Cortex of kidney (tissue), 1 donor: ENCODE data around the gene L3MBTL4.
"Not testable (repeated sequence)": the region's sequence is repeated elsewhere in the genome, so short reads cannot be mapped to it uniquely, and the experiment has no call there.

Experiments used
- DNase-seq: peaks from one replicate; lab custom pipeline; 2025; lab: John Stamatoyannopoulos, UW

The L3MBTL4 gene

DNA sequence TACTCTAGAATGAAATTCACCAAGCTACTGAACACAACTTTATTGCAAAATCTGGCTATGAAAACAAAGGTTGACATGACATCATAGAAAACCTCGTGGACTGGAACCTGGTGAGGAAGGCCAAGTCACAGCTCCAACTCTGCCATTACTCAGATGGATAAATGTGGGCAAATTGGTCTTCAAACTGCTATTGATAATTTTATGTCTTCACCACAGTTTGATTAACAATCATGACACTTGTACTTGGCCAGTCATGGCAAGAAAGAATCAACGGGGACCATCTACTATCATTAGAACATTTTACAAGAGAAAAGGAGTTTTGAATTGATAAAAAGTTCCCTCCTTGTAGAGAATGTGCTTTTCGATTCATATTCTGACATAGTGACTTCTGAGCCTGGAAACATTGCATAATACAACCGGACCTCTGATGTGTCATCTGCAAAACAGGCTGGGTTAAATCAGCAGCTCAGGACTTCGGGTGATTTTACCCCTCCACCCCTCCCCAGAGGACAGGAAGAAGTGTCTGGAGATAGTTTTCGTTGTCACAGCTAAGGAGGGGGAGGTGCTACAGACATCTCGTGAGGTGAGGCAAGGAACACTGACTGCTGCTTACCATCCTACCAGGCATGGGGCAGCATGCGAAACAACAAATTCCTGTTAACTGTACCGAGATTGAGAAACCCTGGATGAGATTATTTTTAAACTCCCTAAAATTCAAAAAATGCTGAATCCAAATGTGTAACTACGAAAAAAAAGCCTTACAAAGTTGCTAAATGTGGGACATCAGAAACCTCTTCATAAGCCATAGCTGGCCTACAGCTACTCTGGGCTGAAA lies 8.4 kb downstream of the L3MBTL4 start:
- no peak for DNase-seq

DNA sequence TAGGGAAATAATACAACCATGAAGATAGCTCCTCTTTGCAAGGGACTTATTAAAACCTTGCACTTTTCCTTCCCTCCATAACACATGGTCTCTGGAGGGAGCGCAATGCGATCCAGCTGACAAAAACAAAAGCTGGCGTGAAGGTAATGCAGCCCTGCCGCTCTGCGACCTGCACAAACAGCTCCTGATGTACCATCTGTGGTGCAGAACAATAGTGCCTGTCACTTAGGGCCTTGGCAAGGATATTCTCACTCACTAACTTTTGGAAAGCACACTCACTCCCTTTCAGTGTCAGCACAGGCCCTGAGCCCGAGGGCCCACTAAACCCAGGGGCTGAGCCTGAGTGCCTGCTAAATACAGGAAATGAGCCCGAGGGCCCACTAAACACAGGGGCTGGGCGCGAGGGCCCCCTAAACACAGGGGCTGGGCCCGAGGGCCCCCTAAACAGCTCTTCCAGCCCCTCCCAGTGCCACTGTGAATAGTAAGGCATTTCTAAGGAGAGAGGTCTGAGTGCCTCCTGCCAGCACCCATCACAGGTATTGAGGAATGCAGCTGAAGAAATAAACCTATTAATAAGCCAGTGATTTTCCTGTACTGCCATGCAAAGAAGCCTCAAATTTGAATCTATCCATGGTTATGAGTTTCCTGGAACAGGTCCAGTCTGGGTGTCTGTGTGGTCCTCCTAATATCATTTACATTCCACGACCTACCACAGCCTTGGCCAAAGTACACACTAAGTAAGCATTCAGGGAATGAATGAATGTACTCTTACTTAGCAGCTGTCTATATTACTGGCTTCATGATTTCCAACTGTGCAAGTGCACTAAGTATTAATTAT lies 9.3 kb downstream of the L3MBTL4 start:
- DNase-seq, result no peak

DNA sequence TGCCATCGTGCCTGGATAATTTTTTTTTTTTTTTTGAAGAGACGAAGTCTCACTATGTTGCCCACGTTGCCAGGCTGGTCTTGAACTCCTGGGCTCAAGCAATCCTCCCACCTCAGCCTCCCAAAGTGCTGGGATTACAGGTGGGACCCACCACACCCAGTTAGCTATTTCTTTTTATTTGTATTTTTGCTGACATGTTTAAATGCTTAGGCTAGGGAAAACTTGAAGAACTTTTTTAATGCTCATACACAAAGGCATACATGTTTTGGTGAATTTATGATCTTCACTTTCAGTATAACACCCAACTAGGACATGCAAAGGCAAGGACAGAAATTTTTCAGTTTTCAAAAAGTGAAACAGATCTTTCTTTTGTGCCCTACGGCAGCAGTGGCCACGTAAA lies 9.9 kb downstream of the L3MBTL4 start:
- DNase-seq, result no peak

DNA sequence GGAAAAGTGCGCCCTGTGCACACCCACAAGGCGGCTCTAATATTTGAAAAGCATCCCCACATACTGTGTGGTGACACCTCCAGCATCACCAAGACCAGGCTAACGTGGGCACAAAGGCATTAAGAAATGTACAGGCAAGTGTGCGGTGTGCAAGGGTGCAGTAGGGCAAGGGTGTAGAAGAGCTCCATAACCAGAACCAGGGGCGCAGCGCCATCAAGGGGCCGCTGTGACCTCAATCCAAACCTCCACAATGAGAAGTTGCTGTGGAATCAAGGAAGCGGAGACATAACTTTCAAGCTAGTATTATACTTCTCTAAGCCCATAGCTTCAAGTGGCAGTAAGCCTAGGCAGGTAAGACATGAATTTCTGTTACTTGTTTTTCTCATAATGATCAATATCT lies 13.0 kb downstream of the L3MBTL4 start:
- no peak for DNase-seq

DNA sequence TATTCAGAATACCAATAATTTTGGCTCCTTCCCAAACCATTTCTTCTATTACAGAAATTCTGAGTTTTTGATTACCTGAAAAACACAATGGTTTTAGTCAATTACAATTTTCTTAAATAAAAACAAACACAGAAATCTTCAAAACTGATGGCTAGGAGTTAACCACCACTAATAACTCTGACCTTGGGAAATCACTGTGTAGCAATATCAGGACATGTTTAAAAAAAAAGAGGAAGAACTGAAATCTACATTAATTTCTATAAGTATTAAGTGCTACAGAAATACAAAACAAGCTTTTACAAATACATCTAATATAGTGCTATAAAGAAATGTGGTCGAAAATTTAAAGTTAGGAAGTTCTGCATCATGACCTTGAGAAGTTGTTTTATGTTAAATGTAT lies 14.9 kb downstream of the L3MBTL4 start:
- no peak for DNase-seq

DNA sequence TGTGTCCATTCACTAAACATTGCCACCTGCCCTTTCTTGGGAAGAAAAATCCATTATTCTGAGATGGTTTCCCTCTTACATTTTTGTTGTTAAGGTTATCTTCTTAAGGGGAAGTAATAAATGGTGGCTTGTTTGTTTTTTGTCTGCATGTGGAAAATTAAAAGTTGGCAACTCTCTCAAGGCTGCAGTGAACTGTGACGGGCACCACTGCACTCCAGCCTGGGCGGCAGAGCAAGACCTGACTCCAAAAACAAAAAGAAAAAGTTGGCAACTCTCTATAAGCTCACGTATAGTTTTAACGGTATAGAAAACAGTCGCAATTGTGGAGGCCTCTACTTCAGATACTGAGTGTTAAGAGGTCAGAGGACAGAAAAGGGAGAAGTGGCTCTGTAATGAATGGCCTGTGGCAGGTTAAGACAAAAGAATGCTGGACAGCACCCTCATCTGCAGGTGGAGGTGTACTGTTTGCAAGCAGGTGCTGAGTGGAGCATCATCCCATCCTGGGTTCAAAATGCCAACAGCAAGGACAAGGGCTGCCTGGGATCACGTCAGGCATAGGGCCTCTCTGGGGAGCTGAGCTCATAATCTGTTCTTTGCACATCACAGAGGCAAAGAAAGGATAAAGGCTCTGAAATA lies 16.7 kb downstream of the L3MBTL4 start:
- no peak for DNase-seq

DNA sequence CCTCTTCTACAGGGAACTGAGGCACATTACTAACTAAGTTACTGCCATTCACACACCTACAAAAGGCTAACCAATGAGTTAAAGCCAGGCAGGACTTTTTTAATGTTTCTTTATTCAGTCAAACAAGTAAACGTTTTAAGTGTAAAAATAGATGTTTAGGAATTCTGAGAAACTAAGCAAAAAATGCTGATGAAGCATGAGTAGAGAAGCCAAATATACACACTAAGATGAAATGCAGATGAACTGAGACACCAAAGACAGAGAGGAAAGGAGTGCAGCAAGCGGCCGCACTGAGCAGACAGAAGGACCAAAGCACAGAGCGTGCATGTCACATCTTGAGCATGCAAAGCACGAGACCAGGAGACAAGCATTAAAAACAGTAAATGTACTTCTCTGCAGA lies 17.9 kb downstream of the L3MBTL4 start:
- no peak for DNase-seq

DNA sequence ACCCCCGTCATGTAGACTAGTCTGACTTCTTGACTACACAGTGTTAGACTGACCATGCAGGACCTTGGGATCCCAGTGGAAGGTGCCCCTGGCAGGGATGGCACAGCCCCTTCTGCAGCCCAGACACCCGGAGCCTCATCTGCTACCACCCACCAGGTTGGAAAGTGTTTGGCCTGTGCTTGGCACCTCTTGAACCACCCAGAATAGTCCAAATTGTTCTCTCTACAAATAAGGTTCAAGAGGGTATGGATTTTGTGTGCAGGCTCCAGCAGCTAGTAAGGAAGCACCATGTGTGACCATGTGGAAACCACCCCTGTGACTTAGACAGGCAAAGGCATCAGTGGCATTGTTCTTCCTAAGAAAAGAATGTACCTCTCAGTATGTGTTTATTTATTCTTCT lies 18.4 kb downstream of the L3MBTL4 start:
- DNase-seq, result no peak

DNA sequence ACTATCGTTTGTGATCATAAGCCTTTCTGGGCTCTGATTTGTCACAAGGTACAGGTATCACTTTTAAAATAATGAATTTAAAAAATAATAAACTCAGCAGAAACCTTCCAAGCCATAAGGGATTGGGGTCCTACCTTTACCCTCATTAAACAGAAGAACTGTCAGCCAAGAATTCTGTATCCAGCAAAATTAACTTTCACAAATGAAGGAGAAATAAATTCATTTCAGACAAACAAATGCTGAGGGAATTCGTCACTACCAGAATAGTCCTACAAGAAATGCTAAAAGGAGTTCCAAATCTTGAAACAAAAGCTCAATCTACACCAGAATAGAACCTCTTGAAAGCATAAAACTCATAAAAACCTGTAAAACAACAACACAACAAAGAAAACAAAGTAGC lies 25.7 kb downstream of the L3MBTL4 start:
- DNase-seq, result no peak

DNA sequence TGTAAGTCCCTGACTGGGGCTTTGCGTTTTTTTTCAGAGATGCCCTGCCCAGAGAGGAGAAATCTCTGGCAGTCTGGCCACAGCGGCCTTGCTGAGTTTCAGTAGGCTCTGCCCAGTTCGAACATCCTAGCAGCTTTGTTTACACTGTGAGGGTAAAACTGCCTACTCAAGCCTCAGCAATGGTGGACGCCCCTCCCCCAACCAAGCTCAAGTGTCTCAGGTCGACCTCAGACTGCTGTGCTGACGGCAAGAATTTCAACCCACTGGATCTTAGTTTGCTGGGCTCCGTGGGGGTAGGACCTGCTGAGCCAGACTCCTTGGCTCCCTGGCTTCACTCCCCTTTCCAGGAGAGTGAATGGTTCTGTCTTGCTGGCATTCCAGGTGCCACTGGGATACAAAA lies 31.7 kb downstream of the L3MBTL4 start:
- no peak for DNase-seq

DNA sequence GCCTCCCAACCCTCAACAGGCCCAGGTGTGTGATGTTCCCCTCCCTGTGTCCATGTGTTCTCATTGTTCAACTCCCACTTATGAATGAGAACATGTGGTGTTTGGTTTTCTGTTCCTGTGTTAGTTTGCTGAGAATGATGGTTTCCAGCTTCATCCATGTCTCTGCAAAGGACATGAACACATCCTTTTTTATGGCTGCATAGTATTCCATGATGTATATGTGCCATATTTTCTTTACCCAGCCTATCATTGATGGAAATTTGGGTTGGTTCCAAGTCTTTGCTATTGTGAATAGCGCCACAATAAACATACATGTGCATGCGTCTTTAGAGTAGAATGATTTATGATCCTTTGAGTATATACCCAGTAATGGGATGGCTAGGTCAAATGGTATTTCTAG lies 37.2 kb downstream of the L3MBTL4 start:
- not testable (repeated sequence) for DNase-seq

DNA sequence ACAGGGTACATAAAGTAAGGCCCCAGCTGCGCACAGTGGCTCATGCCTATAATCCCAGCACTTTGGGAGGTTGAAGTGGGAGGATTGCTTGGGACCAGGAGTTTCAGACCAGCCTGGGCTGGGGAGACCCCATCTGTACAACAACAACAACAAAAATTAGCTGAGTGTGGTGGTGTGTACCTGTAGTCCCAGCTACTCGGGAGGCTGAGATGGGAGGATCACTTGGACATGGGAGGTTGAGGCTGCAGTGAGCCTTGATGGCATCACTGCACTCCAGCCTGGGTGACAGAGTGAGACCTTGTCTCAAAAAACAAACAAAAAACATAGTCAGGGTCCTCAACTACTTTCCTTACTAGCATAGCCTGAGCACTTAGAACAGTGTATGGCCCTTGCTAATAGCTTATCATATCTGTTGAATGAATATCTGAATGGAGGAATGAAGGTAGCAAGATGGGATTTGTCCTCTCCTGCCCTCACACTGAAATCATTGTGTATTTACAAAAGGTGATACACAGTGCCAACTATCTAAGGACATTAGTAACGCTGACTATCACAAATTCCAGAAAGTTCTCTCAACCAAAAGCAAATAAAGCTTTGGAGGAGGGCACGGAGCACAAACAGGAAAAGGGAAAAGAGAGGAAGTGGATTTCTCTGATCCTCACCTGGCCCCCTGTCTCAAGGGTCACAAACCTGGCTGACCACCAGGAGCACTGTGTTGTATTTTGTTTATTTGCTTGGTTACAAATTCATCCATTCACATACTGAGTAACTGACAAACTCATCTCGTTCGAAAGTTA lies 38.1 kb downstream of the L3MBTL4 start:
- DNase-seq, result no peak

DNA sequence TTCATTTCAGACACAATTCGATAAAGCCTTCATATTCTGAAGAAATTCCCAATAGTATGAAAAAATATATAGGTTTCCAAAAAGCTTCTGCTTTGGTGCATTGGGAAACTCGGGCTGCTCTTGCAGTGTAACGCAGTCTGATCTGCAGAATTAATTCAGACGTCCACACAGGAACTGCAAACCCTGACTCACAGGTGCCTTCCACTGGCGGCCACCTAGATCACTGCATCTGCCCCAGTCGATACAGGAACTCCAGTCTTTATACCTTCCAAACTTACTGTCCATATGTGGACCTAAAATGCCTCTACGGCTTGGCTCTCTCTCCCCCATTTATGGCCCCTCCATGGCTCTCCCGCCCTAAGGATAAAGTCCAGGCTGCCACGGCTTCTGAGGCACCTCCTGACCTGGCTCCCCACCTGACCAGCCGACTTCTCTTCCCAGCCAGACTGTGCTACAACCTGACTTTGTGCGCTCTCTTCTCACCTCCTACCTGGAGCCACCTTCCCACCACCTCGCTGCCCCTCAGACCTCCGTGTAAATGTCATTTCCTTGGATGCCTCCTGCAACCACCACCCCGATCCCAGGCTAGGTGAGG lies 39.7 kb downstream of the L3MBTL4 start:
- no peak for DNase-seq

DNA sequence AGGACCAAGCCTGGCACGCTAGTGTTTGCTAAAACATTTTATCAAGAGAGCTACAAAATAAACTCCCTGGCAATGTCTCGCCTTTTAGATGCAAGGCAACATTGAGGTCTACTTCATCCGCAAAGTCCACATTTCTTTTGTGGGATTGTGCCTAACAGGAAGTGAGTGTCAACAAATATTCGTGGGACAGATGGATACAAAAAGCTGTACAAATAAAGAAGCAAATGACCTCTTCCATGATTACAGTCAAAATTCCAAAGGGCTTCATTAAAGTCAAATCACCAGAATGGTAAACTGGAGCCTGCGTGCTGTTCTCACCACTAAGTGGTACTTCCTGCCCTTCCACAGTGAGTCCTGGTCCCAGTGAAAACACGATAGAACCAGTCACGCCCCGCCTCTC lies 40.4 kb downstream of the L3MBTL4 start:
- no peak for DNase-seq

DNA sequence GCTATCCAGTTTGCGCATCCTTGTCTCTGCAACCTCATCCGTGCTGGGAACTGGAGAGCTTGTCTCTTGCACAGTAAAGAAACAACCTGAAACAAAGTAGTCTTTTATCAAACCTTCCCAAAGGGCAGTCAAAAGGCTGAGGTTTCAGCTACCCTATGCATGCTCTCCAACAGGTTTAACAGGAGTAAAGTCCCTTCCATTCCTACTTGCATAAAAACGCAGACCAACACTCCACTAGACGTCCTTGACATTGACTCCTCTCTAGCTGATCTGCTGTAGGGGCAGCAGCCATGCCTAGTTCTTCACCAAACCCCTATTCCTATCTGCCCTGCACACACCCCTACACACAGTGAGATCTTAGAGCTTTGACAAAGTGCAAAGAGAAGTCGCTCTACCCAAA lies 41.5 kb downstream of the L3MBTL4 start:
- no peak for DNase-seq

DNA sequence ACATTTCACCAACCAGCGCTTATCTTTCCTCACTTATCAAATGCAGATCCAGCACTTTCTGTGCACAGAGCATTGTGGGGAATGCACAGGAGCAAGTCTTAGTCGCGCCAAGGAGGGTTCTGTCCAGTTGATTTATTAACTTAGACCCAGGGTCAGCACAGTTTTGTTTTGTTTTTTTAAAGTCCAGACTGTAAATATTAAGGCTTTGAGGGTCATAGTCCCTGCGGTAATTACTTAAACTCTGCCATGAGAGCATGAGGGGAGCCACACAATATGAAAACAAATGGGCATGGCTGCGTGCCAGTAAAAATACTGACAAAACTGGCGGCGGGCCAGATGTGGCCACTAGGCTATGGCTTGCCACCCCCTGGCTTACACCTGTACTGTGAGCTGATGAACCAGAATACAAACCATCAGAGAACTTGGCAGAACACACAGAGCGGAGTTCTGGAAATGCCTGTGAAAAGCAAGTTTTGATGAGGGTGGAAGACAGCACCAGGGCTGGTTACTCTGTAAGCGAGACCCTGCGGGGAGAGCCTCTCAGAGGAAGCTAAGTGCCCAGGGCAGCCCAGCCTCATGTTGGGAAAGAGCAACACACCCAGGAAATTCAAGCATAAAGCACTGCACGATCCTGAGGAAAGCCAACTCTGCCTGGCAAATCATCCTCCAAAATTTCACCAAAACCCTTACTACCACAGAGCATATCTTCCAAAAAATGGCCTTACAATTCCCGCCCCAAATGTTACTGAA lies 43.6 kb downstream of the L3MBTL4 start:
- DNase-seq, result no peak

DNA sequence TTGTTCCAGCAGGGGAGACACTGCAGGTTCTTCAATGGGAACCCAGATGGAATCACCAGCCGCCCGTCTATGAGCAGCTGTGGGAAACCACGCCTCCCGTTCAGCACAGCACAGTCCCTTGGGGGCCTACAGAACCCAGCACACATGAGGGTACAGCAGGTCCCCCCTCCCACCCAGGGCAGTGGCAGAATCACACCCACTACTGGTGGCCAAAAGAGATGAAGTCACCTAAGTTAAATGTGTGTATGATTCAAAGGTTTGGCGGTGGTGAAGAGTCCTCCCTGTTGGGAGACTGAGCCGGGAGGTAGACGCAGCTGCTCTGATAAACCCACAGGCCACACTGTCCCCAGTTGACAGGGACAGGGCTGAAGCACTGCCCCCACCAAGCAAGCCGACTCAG lies 44.3 kb downstream of the L3MBTL4 start:
- no peak for DNase-seq

DNA sequence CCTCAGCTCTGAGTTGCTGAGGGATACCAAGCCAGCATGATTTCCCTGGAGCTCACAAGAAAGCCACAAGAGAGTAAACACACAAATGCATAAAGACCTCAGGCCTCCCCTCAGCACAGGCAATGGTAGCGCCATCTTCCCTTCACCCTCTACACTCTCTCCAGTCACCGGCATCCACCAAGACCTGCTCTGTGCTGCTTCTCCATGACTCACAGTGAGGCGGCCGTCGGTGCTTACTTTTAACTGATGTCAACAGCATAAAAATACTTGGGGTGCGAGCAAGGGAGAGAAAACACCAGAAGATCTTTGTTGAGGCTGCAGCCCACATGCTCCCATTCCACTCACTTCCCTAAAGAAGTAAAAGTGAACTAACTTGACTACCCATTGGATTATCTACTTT lies 46.7 kb downstream of the L3MBTL4 start:
- no peak for DNase-seq

DNA sequence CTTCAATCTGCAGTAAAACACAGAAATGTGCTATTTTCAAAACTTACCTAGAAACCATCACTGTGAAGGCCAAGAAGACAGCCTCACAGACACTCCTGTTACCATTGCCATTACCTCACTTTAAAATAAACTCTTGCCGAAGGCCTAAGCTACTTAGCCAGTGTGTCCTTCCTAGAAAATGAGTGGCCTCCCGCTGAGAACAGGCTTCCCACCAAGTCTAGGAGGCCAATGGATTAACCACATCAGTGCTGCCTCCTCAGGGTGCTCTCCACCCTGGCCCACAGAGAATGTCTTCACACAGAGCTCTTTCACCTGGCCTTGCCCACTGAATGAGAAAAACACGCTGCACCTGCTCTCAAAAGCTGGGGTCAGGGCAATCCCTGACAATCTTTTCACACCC lies 47.5 kb downstream of the L3MBTL4 start:
- DNase-seq, result no peak

DNA sequence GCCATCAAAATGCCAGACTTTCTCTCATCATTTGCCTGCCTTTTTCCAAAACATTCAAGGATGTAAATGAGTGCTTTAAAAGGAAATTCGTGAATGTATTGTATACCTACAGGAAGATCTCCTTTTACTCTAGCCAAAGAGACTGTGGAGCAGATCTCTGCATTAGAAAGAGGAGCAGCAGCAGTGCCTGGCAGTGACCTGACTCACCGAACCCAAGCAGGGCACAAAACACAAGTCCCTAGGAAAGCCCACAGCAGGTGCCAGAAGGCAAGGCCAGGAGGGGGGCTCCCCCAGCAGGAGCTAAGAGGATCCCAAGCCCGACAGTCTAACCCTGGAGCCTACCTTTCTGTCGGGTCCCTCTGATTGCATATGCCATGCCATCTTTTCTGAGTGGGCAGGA lies 47.9 kb downstream of the L3MBTL4 start:
- DNase-seq, result no peak

DNA sequence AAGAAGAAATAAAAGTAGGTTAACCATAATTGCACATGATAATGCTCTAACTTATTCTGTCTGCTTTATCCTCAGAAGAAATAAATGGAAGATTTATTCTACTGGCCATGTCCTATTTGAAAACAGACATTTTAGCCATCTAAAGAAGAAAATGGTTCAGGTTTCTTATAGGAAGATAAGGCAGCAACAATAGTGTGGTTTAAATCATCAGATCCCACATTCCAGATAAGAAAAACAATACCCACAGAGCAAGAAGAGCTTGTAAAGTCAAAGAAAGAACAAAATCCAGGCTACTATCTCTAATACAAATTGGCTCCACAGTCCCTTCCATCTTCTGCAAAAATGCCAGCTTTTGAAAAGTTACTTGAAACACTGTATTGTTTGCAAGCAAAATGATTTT lies 49.3 kb downstream of the L3MBTL4 start:
- no peak for DNase-seq
